PC-3 (cell line): ENCODE measurements around the gene PGP.

Experiments used
- CTCF ChIP-seq: fragments of 300-600 bp; sonication (generic); conservative IDR thresholded peaks from 2 replicates; pipeline ENCODE4 v1.5.1; 2017; ENCODE audit warnings: antibody characterized with exemption, low read depth, mild to moderate bottlenecking, low read length
- EZH2 ChIP-seq: fragments of 300-600 bp; sonication (generic); IDR thresholded peaks from one replicate; pipeline ENCODE4 v1.6.1; 2017; ENCODE audit warnings: antibody characterized with exemption, mild to moderate bottlenecking, low read length; ENCODE audit not compliant: unreplicated experiment
- EZH2phosphoT487 ChIP-seq: fragments of 300-600 bp; sonication (generic); IDR thresholded peaks from 2 replicates; pipeline ENCODE4 v1.6.1; 2018; ENCODE audit warnings: mild to moderate bottlenecking, antibody characterized with exemption, low read length, borderline replicate concordance

DNA sequence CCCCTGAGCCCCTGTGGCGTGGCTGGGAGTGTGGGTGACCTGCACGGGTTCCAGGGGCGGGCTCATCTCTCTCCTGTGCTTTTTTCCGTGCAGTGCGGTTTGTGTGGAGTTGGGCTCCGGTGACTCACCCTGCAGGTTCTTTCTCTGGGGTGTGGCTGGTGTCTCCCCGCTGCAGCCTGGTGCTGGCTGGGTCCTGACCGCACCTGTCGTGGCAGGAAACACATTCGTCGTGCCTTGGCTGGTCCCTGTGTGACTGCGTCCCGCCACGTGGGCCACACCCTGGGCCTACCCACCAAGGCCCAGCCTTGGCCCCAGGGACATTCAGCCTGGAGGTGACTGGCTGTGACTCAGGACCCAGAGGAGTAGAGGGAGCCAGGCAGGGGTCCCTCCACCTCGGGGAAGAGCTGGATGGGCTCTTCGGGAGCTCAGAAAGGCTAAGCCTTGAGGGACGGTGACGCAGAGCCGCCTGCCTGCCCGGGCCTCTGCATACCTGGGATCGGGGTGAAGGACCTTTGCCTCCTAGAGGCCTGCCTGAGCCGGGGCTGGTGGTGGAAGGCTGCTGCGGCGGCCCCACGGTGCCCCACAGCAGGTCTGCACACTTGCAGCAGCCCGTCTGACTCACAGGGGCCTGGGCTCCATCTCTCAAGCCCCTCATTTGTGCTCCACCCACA is 51.3 kb downstream of the PGP start:
- no peak; the same call in 1 of the 2 replicates for TF ChIP-seq EZH2phosphoT487
- TF ChIP-seq CTCF = no peak
- TF ChIP-seq EZH2 = no peak
